T-helper 1 cell treated with Interleukin-12 subunit alpha and Interleukin-12 subunit beta and Interleukin-4 antibody, amounts not matched to agents 30 μg/mL and 1 μg/mL, for 36 hours (primary cell): ENCODE results near the gene GLIS1.

Experiments used
- H3K27ac Mint-ChIP-seq: one replicate; pipeline ENCODE4 v1.8.0; 2021; ENCODE audit warnings: mild to moderate bottlenecking, mixed read lengths
- H3K27me3 Mint-ChIP-seq: one replicate; pipeline ENCODE4 v1.8.0; 2021; ENCODE audit warnings: low read depth, mixed read lengths
- H3K36me3 Mint-ChIP-seq: one replicate; pipeline ENCODE4 v1.8.0; 2021; ENCODE audit warnings: low read depth, mixed read lengths
- H3K4me1 Mint-ChIP-seq: one replicate; pipeline ENCODE4 v1.8.0; 2021; ENCODE audit warnings: low read depth, mixed read lengths
- H3K4me3 Mint-ChIP-seq: one replicate; pipeline ENCODE4 v1.8.0; 2021; ENCODE audit warnings: mild to moderate bottlenecking, moderate library complexity, mixed read lengths
- H3K9me3 Mint-ChIP-seq: one replicate; pipeline ENCODE4 v1.8.0; 2021; ENCODE audit warnings: mixed read lengths

The GLIS1 gene

DNA sequence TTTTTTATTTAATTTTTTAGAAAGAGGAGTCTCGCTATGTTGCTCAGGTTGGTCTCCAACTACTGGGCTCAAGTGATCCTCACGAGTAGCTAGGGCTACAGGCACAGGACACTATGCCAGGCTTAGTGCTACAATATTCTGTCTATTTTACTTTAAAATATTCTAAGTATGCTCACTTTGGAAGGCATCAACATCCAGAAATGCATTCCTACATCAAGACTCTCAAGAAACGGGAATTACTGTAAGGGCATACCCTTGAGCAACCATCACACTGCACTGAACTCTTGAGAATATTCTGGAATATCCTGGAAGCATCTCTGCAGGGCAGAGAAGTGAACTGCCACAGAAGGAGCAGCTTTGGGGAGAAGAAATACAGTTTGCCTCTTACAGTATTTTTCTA, 280.3 kb downstream of the GLIS1 start:
- Mint-ChIP-seq H3K9me3 (no peaks in the 10 kb centered on the region), H3K27me3 (peaks cover 17% of the 10 kb centered on the region), H3K36me3 (no peaks in the 10 kb centered on the region), H3K27ac (no peak overlapping the region), H3K4me1 (no peaks in the 10 kb centered on the region), H3K4me3 (no peak overlapping the region)
